Measurements from ENCODE around the gene TSPAN18.

The TSPAN18 gene

GRCh38 chr11:44711787-44712608 is 14.8 kb upstream of the TSPAN18 start:
- no peak for DNase-seq

GRCh38 chr11:44713022-44713421 is 13.7 kb upstream of the TSPAN18 start:
- DNase-seq = no peak

DNA sequence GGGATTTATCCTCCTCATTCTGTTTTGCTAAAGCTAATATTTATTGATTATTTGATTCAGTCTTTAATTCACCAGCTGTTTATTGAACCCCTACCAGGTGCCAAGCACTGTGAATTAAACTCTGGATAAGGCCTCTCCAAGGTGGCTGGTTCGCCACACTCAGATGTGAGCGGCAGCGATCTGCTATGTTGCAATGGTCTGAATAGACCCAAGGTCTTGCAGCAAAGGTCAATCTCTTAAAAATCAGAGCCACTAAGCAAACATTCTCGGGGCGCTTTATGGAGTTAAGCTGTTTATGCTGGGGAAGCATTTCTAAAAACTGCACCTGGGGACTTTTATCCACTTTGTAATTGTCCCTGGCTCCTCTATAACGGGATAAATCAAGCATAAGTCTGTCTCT is 10.5 kb upstream of the TSPAN18 start:
- no peak for DNase-seq

- DNase-seq = no peak
Observed at GRCh38 chr11:44718057-44718456, 8.7 kb upstream of the TSPAN18 start.

GRCh38 chr11:44718612-44719390 is 8.0 kb upstream of the TSPAN18 start:
- no peak for DNase-seq

DNA sequence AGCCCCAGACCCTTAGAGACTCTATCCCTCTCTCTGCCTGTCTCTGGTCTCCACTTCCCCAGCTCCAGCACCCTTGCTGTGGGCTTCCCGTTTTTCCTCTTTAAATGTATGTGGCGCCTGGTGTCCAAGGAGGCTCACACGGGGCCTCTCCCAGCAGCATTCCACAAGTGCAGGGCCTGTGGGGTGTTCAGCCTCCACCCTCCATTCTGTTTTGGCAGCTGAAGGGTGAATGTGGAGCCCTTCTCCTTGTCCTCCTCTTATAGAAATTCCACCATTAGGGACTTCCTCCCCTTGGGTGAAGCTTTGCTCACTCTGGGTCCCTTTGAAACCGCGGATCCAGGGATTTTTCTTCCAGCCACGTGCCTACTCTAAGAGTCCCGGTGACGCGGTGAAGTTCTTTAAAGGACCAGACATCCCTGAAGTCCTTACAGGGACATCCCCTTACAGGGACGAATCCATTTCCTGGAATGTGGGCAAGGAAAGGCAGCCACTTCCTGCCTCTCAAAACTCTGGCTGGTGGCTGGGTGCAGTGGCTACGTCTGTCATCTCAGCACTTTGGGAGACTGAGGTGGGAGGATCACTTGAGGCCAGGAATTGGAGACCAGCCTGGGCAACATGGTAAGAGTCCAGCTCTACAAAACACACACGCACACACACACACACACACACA is 1.6 kb upstream of the TSPAN18 start:
- no peak for DNase-seq

DNA sequence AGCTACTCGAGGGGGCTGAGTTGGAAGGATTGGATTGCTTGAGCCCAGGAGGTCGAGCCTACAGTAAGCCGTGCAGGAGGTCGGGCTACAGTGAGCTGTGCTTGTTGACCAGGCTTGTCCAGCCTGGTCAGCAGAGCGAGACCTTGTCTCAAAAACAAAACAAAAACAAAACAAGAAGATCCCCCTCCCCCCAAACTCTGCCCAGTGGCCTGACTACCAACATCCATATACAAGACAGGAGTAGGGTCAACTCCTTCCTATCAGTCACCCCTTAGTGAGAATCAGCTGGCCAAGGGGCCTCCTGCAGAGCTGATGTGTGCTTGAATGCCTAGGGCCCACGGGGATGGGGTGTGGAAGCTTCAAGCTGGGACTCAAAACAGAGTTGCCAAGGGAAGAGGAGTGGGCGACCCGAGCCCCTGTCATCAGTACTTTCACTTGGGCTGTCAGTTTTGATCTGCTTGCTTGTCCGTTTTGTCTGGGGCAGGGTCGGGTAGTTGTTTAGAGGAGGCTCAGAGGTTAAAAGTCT is 942 bp upstream of the TSPAN18 start:
- no peak for DNase-seq

DNA sequence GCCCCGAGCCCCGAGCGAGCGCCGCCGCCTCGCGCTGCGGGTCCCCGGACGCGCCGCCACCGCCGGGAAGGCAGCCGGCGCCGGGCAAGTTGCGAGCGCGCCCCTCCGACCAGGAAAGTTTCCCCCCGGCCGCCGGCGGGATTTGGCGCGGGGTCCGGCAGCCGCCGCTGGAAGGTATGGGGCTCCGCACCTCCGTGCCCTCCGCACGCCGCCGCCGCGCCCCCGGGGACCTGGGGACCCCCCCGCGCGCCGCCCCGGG is 281 bp downstream of the TSPAN18 start:
- DNase-seq = no peak

GRCh38 chr11:44727373-44728287 is 868 bp downstream of the TSPAN18 start:
- DNase-seq = peak; percentile 86

DNA sequence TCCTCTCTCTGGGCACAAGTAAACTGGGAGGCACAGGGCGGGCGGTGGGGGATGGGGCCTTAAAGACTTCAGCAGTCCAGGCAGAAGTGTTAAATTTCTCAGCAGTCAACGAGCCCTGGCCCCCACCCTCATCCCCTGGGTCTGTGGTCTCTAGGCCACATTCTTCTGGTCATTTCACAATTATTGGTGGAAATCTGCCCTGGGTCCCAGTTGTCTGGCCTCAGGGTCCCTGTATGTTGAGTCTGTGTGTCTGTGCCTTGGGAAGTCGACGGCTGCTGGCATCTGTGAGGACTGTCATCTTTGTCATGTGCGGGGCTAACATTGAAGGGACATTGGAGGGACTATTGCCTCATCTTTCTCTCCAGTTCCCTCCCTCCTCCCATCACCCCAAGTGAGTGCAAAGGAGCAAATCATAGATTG is 1.7 kb downstream of the TSPAN18 start:
- no peak for DNase-seq

DNA sequence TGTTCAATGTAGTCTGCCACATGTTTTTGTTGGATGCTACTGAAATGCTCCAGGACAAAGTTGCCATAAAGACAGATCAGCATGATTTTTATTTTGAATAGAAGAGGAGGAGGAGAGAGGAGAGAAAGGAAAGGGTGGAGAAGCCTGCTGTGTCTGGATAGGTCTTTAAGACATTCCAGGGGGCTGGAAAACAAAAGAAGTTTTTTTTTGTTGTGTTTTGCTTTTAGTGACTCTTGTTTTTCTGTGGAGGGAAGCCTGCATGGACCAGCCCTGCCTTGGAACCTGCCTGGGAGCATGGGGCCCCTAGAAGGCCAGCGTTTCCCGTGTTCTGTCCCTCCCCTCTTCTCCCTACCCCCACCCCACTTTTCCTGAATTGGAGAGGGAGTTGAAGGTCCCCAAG is 2.3 kb downstream of the TSPAN18 start:
- no peak for DNase-seq

- no peak for DNase-seq
Observed at GRCh38 chr11:44729713-44730112, 3.0 kb downstream of the TSPAN18 start.

DNA sequence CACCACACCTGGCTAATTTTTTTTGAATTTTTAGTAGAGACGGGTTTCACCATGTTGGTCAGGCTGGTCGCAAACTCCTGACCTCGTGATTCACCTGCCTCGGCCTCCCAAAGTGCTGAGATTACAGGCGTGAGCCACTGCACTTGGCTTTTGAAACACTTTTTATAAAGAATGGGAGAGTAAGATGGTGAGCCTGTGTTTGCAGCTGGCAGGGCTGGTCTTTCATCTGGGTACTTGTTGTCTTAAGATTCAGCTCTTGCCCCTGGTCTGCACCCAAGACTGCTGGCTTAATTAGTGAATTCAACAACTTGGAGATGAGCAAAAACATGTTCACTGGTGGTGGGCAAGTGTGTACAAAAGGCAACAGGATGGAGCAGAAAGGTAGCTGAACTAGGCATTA is 4.0 kb downstream of the TSPAN18 start:
- DNase-seq = no peak

- DNase-seq = no peak
Observed at GRCh38 chr11:44731685-44732430, 5.1 kb downstream of the TSPAN18 start.

DNA sequence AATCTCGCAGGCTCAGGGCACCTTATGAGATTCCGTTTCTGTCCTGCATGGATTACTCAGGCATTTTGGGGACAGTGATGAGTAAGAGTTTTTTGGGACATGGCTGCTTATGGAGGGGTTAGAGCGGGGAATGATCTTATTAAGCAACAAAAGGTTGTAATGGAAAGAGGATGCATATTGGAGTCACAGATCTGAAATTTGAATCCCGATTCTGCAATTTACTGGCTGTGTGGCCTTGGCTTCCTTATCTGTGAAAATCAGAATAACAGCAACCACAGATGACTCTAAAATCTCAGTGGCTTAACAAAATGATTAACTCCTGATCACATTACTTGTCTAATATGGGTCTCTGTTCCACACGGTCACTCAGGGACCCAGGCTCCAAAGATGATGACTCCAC is 5.8 kb downstream of the TSPAN18 start:
- DNase-seq = no peak

- DNase-seq = no peak
Observed at GRCh38 chr11:44733877-44734276, 7.1 kb downstream of the TSPAN18 start.

DNA sequence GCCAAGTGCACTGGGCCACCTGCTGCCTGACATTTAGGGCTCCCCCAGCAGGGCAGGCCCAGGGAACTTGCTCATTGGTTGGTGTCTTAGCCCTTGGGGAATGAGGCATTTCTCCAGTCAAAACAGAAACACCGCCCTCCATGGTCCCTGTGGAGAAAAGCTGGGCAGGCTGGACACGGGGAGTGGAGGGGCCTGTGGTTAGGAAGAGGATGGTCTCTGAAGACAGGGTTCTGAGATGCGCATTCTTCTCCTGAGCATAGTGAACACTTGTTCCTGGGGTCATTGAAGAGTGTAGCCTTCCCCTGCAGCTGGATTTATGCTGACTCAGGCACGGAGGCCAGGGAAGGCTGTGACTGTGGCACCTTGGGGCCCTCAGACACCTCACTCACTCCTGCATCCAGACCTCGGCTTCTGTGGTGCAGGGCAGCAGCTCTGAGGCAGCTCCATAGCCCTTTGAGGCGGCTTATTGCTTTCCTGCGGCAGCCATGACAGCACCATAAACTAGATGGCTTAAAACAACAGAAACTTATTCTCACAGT is 8.2 kb downstream of the TSPAN18 start:
- no peak for DNase-seq

GRCh38 chr11:44736791-44737190 is 10.0 kb downstream of the TSPAN18 start:
- DNase-seq = no peak

DNA sequence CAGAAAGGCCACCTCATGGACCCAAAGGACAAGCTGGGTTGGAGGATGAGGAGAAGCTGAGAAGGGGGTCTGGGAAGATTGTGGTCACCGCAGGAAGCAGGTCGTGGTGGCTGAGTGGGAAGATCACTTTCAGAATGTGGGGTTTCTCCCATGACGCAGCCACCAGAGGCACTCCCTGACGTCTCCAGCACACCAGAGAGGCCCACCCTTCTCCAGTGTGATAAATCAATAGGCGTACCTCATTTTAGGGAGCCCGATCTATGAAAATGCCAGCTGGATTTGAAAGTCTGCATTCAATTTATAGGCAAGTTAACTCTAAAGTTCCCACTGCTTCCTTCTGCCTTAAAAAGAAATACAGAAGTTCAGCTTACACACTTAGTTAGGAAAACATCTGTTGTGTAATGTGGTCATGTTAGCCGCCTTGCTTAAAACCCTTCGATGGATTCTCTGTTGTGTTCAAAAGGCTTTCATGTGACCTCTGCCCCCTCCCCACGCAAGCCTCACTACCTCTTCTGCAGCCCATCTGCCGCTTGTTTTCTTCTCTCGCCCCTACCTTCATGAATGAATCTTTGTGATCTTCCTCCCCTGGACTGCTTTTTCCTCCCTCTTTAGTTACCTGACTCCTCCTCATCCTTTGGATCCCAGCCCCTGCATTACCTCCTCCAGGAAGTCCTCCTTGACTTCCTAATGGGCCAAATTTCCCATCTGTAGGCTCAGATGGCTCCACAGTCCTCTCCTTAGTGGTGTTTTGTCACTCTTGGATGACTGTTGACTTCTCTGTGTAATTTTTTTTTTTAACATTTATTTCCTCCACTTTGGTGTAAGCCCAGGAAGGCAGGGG is 10.7 kb downstream of the TSPAN18 start:
- DNase-seq = no peak

DNA sequence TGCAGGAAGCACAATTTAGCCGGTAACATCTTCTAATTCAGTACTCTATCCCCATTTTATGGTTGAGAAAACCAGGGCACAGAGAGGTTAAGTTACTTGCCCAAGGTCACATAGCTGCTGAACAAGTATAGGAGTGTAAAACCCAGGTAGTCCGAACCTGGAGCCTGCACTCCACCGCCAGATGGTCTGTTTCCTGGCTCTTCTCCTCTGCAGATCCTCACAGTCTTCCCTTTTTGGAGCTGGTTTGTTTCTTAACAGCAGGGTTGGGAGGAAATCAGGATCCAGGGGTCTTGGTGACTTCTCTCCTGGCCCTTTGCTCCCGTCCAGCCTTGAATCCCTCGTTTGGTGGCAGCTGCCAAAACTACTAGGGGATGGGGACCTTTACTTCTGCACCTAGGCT is 12.0 kb downstream of the TSPAN18 start:
- no peak for DNase-seq

DNA sequence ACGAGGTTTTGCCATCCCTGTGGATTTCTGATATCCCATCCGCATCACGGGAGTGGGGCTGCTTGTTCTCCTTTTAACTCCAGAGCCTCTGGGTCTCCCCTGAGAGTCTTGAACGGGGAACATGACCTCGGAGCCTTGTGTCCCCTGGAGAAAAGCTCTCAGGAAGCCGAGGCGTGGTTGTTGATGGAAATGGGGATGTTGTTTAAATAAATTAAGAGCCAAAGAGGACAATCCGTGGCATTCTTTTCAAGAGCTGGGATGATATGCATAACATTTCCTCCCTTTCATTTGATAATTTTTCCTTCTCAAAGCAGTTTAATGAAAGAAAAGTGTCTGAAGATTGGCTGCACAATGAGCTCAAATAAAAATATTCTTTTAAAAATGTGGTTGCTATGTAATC is 14.2 kb downstream of the TSPAN18 start:
- no peak for DNase-seq
